Neural cell (in vitro differentiated cells): ENCODE data around the gene DOK5. TPM values are rescaled to one million over a fixed set of nuclear protein-coding genes. Genes with fewer than 3 reads are reported as not detected.
"Not testable (repeated sequence)": the region's sequence is repeated elsewhere in the genome, so short reads cannot be mapped to it uniquely, and the experiment has no call there.

Source experiments
- H2AFZ ChIP-seq: fragments of 200-600, 300-800 bp; sonication (generic), shearing (Covaris generic); 2 replicates; pipeline ENCODE4 v1.6.0; 2014; ENCODE audit warnings: low read depth, mild to moderate bottlenecking, antibody characterized with exemption, low read length, moderate library complexity
- H3F3A ChIP-seq: fragments of 200-600 bp; shearing (Covaris generic); 2 replicates; pipeline ENCODE4 v1.6.1; 2016; ENCODE audit warnings: mild to moderate bottlenecking, moderate library complexity, mixed read lengths, antibody characterized with exemption, low read length; ENCODE audit not compliant: insufficient read depth, poor library complexity, severe bottlenecking
- H3K27ac ChIP-seq: fragments of 200-600, 300-800 bp; sonication (generic), shearing (Covaris generic); 2 replicates; pipeline ENCODE4 v1.5.1; 2014; ENCODE audit warnings: mild to moderate bottlenecking, low read length, moderate library complexity
- H3K27me3 ChIP-seq: fragments of 300-800, 200-600 bp; sonication (generic), shearing (Covaris generic); 2 replicates; pipeline ENCODE4 v1.6.0; 2014; ENCODE audit warnings: mild to moderate bottlenecking, low read depth, low read length, moderate library complexity; ENCODE audit not compliant: insufficient read depth
- H3K36me3 ChIP-seq: fragments of 300-800, 200-600 bp; sonication (generic), shearing (Covaris generic); 2 replicates; pipeline ENCODE4 v1.5.1; 2014; ENCODE audit warnings: mild to moderate bottlenecking, antibody characterized with exemption, low read length, moderate library complexity; ENCODE audit not compliant: insufficient read depth
- H3K4me2 ChIP-seq: fragments of 300-800, 200-600 bp; sonication (generic), shearing (Covaris generic); 2 replicates; pipeline ENCODE4 v1.6.0; 2014; ENCODE audit warnings: mild to moderate bottlenecking, low read length
- H3K4me3 ChIP-seq: fragments of 300-800, 200-600 bp; sonication (generic), shearing (Covaris generic); 2 replicates; pipeline ENCODE4 v1.5.1; 2014; ENCODE audit warnings: mild to moderate bottlenecking, low read length, moderate library complexity
- H3K79me2 ChIP-seq: fragments of 200-600 bp; shearing (Covaris generic); replicated peaks from 2 replicates; pipeline ENCODE4 v1.6.0; 2014; ENCODE audit warnings: mild to moderate bottlenecking, low read length, moderate library complexity; ENCODE audit not compliant: insufficient read depth
- H3K9ac ChIP-seq: fragments of 300-800, 200-600 bp; sonication (generic), shearing (Covaris generic); 2 replicates; pipeline ENCODE4 v1.6.1; 2016; ENCODE audit warnings: mild to moderate bottlenecking, low read length, mixed read lengths
- H3K9me2 ChIP-seq: fragments of 200-600 bp; shearing (Covaris generic); 2 replicates; pipeline ENCODE4 v1.6.1; 2016; ENCODE audit warnings: mild to moderate bottlenecking, low read length, mixed read lengths; ENCODE audit not compliant: insufficient read depth
- H3K9me3 ChIP-seq: fragments of 200-600, 300-800 bp; sonication (generic), shearing (Covaris generic); 2 replicates; pipeline ENCODE4 v1.6.1; 2016; ENCODE audit warnings: mild to moderate bottlenecking, mixed run types, low read length, moderate library complexity, mixed read lengths
- H4K20me1 ChIP-seq: fragments of 200-600 bp; shearing (Covaris generic); 2 replicates; pipeline ENCODE4 v1.6.1; 2016; ENCODE audit warnings: mild to moderate bottlenecking, mixed run types; ENCODE audit not compliant: insufficient read depth
- EZH2 ChIP-seq: fragments of 200-600, 300-800 bp; shearing (Covaris generic), sonication (generic); IDR thresholded peaks from 2 replicates; pipeline ENCODE4 v1.6.1; 2014; ENCODE audit warnings: antibody characterized with exemption, low read length, borderline replicate concordance, mild to moderate bottlenecking; ENCODE audit not compliant: insufficient read depth, poor library complexity, severe bottlenecking
- MXI1 ChIP-seq: fragments of 450-650 bp; conservative IDR thresholded peaks from 2 replicates; pipeline ENCODE4 v1.6.1; 2014; ENCODE audit warnings: antibody characterized with exemption, mild to moderate bottlenecking; ENCODE audit not compliant: poor library complexity, severe bottlenecking
- POLR2AphosphoS5 ChIP-seq: IDR thresholded peaks from 2 replicates; pipeline ENCODE4 v1.6.1; 2012
- RAD21 ChIP-seq: fragments of 450-650 bp; conservative IDR thresholded peaks from 2 replicates; pipeline ENCODE4 v1.6.1; 2014; ENCODE audit warnings: antibody characterized with exemption, mild to moderate bottlenecking, moderate library complexity
- SMC3 ChIP-seq: fragments of 450-650 bp; conservative IDR thresholded peaks from 2 replicates; pipeline ENCODE4 v1.6.1; 2014; ENCODE audit warnings: antibody characterized with exemption, mild to moderate bottlenecking, moderate library complexity; ENCODE audit not compliant: poor library complexity
- polyA plus RNA-seq: library from polyadenylated mRNA; depleted of rRNA; stranded (reverse); fragments of >200 nt; gene quantifications from 2 replicates; pipeline ENCODE4 v1.2.3, GENCODE V29; 2014
- TF ChIP-seq, protein P1 (sequence below): fragments of 450-650 bp; IDR thresholded peaks from 2 replicates; pipeline ENCODE4 v1.5.1; 2014; ENCODE audit warnings: antibody characterized with exemption, mild to moderate bottlenecking, moderate library complexity; ENCODE audit not compliant: poor library complexity, severe bottlenecking
- TF ChIP-seq, protein P2 (sequence below): IDR thresholded peaks from 2 replicates; pipeline ENCODE4 v1.6.1; 2012; ENCODE audit warnings: borderline replicate concordance

DOK5 gene
- polyA plus RNA-seq, 1 donor from 2014 or later, result 4.6 TPM

DNA sequence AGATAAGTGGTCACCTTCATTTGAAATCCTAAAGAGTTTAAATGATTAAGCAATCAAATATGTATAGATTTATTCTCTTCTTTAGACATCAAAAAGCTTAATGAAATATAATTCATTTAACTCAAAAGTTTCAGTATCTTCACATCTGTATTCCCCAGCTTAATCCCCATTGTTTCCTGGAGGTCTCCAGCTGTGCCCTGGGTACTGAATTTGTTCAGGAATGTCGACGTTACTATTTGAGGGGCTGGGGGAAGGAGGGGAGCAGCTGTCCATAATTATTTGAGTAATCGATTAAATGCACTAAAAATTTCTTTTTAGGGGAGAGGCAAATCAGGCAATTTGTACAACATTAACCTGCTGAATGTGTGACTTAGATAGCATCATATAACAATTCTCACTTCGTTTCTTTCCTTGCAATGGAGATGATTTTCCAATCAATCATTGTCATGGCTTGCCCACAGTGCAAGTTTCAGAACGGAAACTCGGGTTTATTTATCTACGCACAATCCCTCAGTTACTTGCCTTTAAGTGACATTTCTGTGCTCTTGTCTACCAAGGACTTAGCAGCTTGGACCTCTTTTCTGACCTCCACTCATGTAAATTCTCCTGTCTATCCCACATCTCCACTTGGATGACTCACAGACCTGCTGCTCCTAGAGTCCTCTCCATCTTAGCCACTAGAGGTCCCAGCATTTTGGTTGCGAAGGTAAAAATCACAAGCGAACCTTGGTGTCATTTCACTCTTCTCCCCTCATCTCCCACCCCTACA, 3.9 kb downstream of the DOK5 start:
- Histone ChIP-seq H4K20me1 (no peaks in the 10 kb centered on the region), H3F3A (peaks cover 6% of the 10 kb centered on the region), H3K27me3 (peaks cover 23% of the 10 kb centered on the region), H3K4me3 (no peak overlapping the region), H3K27ac (no peak overlapping the region), H3K36me3 (no peaks in the 10 kb centered on the region), H2AFZ (no peak overlapping the region), H3K9me3 (no peaks in the 10 kb centered on the region), H3K79me2 (no peaks in the 10 kb centered on the region), H3K9ac (no peak overlapping the region), H3K9me2 (no peaks in the 10 kb centered on the region), H3K4me2 (no peak overlapping the region)
- no peak for TF ChIP-seq MXI1
- TF ChIP-seq, protein P1, sequence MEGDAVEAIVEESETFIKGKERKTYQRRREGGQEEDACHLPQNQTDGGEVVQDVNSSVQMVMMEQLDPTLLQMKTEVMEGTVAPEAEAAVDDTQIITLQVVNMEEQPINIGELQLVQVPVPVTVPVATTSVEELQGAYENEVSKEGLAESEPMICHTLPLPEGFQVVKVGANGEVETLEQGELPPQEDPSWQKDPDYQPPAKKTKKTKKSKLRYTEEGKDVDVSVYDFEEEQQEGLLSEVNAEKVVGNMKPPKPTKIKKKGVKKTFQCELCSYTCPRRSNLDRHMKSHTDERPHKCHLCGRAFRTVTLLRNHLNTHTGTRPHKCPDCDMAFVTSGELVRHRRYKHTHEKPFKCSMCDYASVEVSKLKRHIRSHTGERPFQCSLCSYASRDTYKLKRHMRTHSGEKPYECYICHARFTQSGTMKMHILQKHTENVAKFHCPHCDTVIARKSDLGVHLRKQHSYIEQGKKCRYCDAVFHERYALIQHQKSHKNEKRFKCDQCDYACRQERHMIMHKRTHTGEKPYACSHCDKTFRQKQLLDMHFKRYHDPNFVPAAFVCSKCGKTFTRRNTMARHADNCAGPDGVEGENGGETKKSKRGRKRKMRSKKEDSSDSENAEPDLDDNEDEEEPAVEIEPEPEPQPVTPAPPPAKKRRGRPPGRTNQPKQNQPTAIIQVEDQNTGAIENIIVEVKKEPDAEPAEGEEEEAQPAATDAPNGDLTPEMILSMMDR, result peak; percentile 41

DNA sequence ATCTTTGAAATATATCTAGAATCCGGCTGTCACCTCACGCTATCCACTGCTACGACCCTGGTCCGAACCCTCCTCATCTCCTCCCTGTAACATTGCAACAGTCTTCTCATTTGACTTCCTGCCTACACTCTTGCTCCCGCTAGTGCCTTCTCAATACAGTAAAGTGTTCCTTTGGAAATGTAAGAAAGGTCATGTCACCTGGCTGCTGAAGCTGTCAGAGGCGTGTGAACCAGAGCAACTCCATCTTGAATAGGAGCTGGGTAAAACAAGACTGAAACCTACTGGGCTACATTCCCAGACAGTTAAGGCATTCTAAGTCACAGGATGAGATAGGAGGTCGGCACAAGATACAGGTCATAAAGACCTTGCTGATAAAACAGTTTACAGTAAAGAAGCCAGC, 4.5 kb downstream of the DOK5 start:
- H3K4me2 ChIP-seq, H3K4me3 ChIP-seq, H2AFZ ChIP-seq, H4K20me1 ChIP-seq, H3K27ac ChIP-seq, H3K9me2 ChIP-seq, H3F3A ChIP-seq, H3K9ac ChIP-seq, H3K79me2 ChIP-seq, H3K36me3 ChIP-seq, H3K9me3 ChIP-seq: not testable (repeated sequence)
- peaks cover 23% of the 10 kb centered on the region for H3K27me3 ChIP-seq

DNA sequence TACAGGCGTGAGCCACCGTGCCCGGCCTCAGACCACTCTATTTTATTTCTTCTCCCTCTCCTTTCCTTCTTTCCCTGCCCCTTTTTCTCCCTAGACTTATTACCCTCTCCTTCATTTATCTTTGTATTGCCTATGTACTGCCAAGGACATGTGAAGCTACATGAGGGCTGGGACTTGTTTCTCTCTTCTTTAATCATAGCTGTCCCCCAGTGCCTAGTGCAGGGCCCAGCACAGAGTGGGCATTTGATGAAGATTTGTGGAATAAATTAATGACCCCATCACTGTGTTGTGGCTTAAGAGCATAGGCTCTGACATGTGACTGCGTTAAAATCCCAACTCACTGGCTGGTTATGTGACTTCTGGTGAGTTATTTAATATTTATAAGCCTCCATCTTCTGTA, 6.0 kb downstream of the DOK5 start:
- Histone ChIP-seq H3K9ac (no peak overlapping the region), H2AFZ (no peak overlapping the region), H3K27ac (no peak overlapping the region), H3K4me3 (no peak overlapping the region), H3K79me2 (no peaks in the 10 kb centered on the region), H4K20me1 (no peaks in the 10 kb centered on the region), H3K36me3 (no peaks in the 10 kb centered on the region), H3F3A (peaks cover under 1% of the 10 kb centered on the region), H3K27me3 (peaks cover 10% of the 10 kb centered on the region), H3K9me2 (no peaks in the 10 kb centered on the region), H3K4me2 (no peak overlapping the region), H3K9me3 (no peaks in the 10 kb centered on the region)
- TF ChIP-seq, protein P1, result no peak

DNA sequence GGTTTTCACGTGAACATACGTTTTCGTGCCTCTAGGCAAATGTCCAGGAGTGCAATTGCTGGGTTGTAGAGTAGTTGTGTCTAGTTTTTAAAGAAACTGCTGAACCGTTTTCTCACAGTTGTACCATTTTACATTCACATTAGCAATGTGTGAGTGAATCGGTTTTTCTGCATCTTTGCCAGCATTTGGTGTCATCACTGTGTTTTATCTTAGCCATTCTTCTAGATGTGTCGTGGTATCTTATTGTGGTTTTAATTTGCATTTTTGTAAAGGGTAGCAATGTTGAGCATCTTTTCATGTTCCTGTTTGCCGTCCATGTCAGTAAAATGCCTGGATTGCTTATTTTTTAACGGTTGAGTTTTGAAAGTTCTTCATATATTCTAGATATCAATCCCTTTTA, 10.2 kb downstream of the DOK5 start:
- Histone ChIP-seq H3K27me3 (no peaks in the 10 kb centered on the region), H3K9me3 (no peaks in the 10 kb centered on the region), H3K27ac (no peak overlapping the region), H3K4me2 (no peak overlapping the region), H2AFZ (no peak overlapping the region), H3K36me3 (no peaks in the 10 kb centered on the region), H3K4me3 (no peak overlapping the region), H3K9me2 (no peaks in the 10 kb centered on the region), H3K79me2 (no peaks in the 10 kb centered on the region), H3K9ac (no peak overlapping the region), H3F3A (no peaks in the 10 kb centered on the region), H4K20me1 (no peaks in the 10 kb centered on the region)
- TF ChIP-seq, protein P2, sequence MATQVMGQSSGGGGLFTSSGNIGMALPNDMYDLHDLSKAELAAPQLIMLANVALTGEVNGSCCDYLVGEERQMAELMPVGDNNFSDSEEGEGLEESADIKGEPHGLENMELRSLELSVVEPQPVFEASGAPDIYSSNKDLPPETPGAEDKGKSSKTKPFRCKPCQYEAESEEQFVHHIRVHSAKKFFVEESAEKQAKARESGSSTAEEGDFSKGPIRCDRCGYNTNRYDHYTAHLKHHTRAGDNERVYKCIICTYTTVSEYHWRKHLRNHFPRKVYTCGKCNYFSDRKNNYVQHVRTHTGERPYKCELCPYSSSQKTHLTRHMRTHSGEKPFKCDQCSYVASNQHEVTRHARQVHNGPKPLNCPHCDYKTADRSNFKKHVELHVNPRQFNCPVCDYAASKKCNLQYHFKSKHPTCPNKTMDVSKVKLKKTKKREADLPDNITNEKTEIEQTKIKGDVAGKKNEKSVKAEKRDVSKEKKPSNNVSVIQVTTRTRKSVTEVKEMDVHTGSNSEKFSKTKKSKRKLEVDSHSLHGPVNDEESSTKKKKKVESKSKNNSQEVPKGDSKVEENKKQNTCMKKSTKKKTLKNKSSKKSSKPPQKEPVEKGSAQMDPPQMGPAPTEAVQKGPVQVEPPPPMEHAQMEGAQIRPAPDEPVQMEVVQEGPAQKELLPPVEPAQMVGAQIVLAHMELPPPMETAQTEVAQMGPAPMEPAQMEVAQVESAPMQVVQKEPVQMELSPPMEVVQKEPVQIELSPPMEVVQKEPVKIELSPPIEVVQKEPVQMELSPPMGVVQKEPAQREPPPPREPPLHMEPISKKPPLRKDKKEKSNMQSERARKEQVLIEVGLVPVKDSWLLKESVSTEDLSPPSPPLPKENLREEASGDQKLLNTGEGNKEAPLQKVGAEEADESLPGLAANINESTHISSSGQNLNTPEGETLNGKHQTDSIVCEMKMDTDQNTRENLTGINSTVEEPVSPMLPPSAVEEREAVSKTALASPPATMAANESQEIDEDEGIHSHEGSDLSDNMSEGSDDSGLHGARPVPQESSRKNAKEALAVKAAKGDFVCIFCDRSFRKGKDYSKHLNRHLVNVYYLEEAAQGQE, result no peak
- no peak for TF ChIP-seq EZH2
- no peak for TF ChIP-seq POLR2AphosphoS5
- TF ChIP-seq RAD21, result no peak
- no peak for TF ChIP-seq MXI1
- no peak for TF ChIP-seq SMC3
- TF ChIP-seq, protein P1, result no peak
